GM12878 (cell line): ENCODE measurements around the gene NTRK1.

ENCODE experiments used
- CBFB ChIP-seq: IDR thresholded peaks from 2 replicates; pipeline ENCODE4 v1.6.1; 2016; ENCODE audit warnings: antibody characterized with exemption, low read depth
- CHD4 ChIP-seq: fragments of 200-600 bp; sonication (generic); IDR thresholded peaks from 2 replicates; pipeline ENCODE4 v1.6.1; 2016; ENCODE audit warnings: mild to moderate bottlenecking
- EZH2 ChIP-seq: IDR thresholded peaks from 2 replicates; pipeline ENCODE4 v1.6.1; 2012; ENCODE audit warnings: low read depth, mild to moderate bottlenecking, control low read depth, inconsistent platforms, low read length, borderline replicate concordance; ENCODE audit not compliant: control insufficient read depth
- FOS ChIP-seq: IDR thresholded peaks from 3 replicates; pipeline ENCODE4 v1.6.1; 2011; ENCODE audit warnings: borderline replicate concordance; ENCODE audit not compliant: insufficient read length; ENCODE audit errors: extremely low read depth
- IKZF1 ChIP-seq: fragments of 450-650 bp; conservative IDR thresholded peaks from 2 replicates; pipeline ENCODE4 v1.6.1; 2017; ENCODE audit warnings: antibody characterized with exemption, mild to moderate bottlenecking
- SIN3A ChIP-seq: IDR thresholded peaks from 2 replicates; pipeline ENCODE4 v1.6.1; 2012; ENCODE audit warnings: low read depth, low read length, improper control_type of control experiment
- USF2 ChIP-seq: IDR thresholded peaks from 2 replicates; pipeline ENCODE4 v1.6.1; 2011; ENCODE audit warnings: low read depth, low read length, improper control_type of control experiment, borderline replicate concordance
- TF ChIP-seq, protein P1 (sequence below), 3 experiments: IDR thresholded peaks in 2 of 3; conservative IDR thresholded peaks in 1 of 3; 2 replicates each; pipeline ENCODE4 v1.5.1; 2011; ENCODE audit warnings: low read depth in 3 of 3, low read length in 3 of 3, mild to moderate bottlenecking in 3 of 3, control low read depth in 2 of 3, moderate library complexity in 2 of 3, inconsistent platforms in 1 of 3, mixed read lengths in 1 of 3; ENCODE audit not compliant: control insufficient read depth in 2 of 3, insufficient read depth in 1 of 3; ENCODE audit errors: extremely low read depth in 1 of 3

DNA sequence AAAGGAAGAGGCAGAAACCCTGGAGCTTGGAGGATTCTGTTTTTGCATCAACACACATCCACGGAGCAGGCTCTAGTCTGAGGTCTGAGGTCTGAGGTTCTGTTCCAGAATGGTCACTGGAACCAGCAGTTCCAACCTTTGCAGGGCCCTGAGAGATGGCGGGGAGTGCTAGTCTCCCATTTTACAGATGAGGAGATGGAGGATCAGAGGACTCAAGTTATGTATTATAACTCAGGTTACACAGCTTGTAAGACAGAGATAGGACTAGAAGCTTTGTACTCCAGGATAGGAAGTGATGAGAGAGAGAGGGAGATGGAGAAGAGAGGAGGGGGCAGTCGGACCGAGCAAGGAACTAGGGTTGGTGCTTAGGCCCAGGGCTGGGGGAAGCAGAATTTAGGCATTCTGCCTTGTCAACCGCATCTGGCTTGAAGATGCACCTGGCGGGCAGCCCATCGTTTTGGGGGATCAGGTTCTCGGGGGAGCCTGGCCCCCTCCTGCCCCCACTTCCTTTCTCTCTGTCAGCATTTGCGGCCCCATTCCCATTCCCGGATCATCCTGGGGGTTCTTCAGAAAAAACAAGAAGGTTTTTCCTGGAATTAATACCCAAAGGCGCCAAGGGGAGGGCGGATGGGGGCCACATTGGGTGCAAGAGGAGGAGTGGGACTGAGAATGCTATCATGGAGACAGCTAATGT is 38.5 kb downstream of the NTRK1 start:
- TF ChIP-seq FOS (no peak), CBFB (no peak), USF2 (no peak), SIN3A (no peak), IKZF1 (no peak), CHD4 (no peak), EZH2 (no peak)
- TF ChIP-seq, protein P1, sequence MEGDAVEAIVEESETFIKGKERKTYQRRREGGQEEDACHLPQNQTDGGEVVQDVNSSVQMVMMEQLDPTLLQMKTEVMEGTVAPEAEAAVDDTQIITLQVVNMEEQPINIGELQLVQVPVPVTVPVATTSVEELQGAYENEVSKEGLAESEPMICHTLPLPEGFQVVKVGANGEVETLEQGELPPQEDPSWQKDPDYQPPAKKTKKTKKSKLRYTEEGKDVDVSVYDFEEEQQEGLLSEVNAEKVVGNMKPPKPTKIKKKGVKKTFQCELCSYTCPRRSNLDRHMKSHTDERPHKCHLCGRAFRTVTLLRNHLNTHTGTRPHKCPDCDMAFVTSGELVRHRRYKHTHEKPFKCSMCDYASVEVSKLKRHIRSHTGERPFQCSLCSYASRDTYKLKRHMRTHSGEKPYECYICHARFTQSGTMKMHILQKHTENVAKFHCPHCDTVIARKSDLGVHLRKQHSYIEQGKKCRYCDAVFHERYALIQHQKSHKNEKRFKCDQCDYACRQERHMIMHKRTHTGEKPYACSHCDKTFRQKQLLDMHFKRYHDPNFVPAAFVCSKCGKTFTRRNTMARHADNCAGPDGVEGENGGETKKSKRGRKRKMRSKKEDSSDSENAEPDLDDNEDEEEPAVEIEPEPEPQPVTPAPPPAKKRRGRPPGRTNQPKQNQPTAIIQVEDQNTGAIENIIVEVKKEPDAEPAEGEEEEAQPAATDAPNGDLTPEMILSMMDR (IDR thresholded peaks at IDR 0.05 in 2 of 3, conservative IDR thresholded peaks at IDR 0.05 in 1 of 3; ENCODE audit: control insufficient read depth in 2 of 3, extremely low read depth in 1 of 3, insufficient read depth in 1 of 3, low read depth in 3 of 3, low read length in 3 of 3) = no peak
